HepG2 (cell line): ENCODE data around the gene STEAP3. TPM values are rescaled to one million over a fixed set of nuclear protein-coding genes. Genes with fewer than 3 reads are reported as not detected.

Source experiments
- ATF2 ChIP-seq: sonication (generic); formaldehyde crosslinking; IDR thresholded peaks from 2 replicates; pipeline ENCODE4 v1.4.0; 2020; ENCODE audit warnings: missing genetic modification reagents
- CERS6 ChIP-seq: sonication (generic); formaldehyde crosslinking; IDR thresholded peaks from 2 replicates; pipeline ENCODE4 v1.5.0; 2020; ENCODE audit warnings: missing genetic modification reagents
- GTF3A ChIP-seq: sonication (generic); formaldehyde crosslinking; conservative IDR thresholded peaks from 2 replicates; pipeline ENCODE4 v1.4.0; 2020; ENCODE audit warnings: mild to moderate bottlenecking, missing genetic modification reagents
- RCOR2 ChIP-seq: IDR thresholded peaks from 2 replicates; pipeline ENCODE4 v1.6.1; 2016; ENCODE audit warnings: missing biosample characterization, missing genetic modification reagents
- STAT5B ChIP-seq: sonication (generic); formaldehyde crosslinking; IDR thresholded peaks from 2 replicates; pipeline ENCODE4 v1.4.0; 2020; ENCODE audit warnings: missing genetic modification reagents
- THAP9 ChIP-seq: sonication (generic); formaldehyde crosslinking; IDR thresholded peaks from 2 replicates; pipeline ENCODE4; 2020; ENCODE audit warnings: missing genetic modification reagents, mild to moderate bottlenecking, borderline replicate concordance
- ZMAT3 ChIP-seq: sonication (generic); formaldehyde crosslinking; conservative IDR thresholded peaks from 2 replicates; pipeline ENCODE4 v1.7.0; 2021; ENCODE audit warnings: missing genetic modification reagents
- ZMYM2 ChIP-seq: sonication (generic); formaldehyde crosslinking; IDR thresholded peaks from 2 replicates; pipeline ENCODE4 v1.8.0; 2022; ENCODE audit warnings: mild to moderate bottlenecking, missing genetic modification reagents
- ZMYM3 ChIP-seq: sonication (generic); formaldehyde crosslinking; IDR thresholded peaks from 2 replicates; pipeline ENCODE4 v1.5.1; 2020; ENCODE audit warnings: mild to moderate bottlenecking, missing genetic modification reagents
- ZNF142 ChIP-seq: sonication (generic); formaldehyde crosslinking; IDR thresholded peaks from 2 replicates; pipeline ENCODE4 v1.4.0; 2020; ENCODE audit warnings: missing genetic modification reagents
- ZNF3 ChIP-seq: IDR thresholded peaks from 2 replicates; pipeline ENCODE4 v1.7.0; 2017; ENCODE audit warnings: inconsistent platforms
- ZNF816 ChIP-seq: sonication (generic); formaldehyde crosslinking; IDR thresholded peaks from 2 replicates; pipeline ENCODE4 v1.8.0; 2022; ENCODE audit warnings: missing genetic modification reagents, mild to moderate bottlenecking, borderline replicate concordance
- ZXDC ChIP-seq: sonication (generic); formaldehyde crosslinking; IDR thresholded peaks from 2 replicates; pipeline ENCODE4 v1.5.0; 2020; ENCODE audit warnings: mild to moderate bottlenecking, missing genetic modification reagents
- polyA plus RNA-seq, 8 experiments: library from polyadenylated mRNA; depleted of rRNA in 3 of 8; stranded (reverse) in 7 of 8; unstranded in 1 of 8; fragments of >200 nt; fragmentation: Illumina TruSeq in 4 of 8; extraction: Trizol in 4 of 8; gene quantifications; 2 replicates each; pipeline versions ENCODE4 v1.2.1 to v1.2.3, GENCODE V29; 2011 to 2016; ENCODE audit warnings: low read depth in 4 of 8, missing spikeins in 1 of 8, mixed read lengths in 1 of 8; ENCODE audit not compliant: insufficient read depth in 1 of 8
- total RNA-seq, 5 experiments: library from RNA; depleted of rRNA; stranded (reverse); fragments of >200 nt; fragmentation: Illumina TruSeq; extraction: Trizol; gene quantifications; 2 replicates each; pipeline ENCODE4 v1.2.3, GENCODE V29; 2016; ENCODE audit warnings: low read depth in 1 of 5

The STEAP3 gene
- total and polyA plus RNA-seq, 2 of the 13 experiments (the other 11 are each of a cell fraction or from before 2014, with no cell fraction given) = 7.3 to 21.1 TPM

GRCh38 chr2:119291588-119292167 lies 68.0 kb downstream of the STEAP3 start (continued):
- peak; percentile 91 for TF ChIP-seq RCOR2
- TF ChIP-seq ZNF142 (CRISPR knock-in tag) = no peak
- TF ChIP-seq ZNF816 (CRISPR knock-in tag) = 0 out of 2 replicates have a peak, but pooled peaks have one; percentile 24
- peak; percentile 44; the same call in 1 of the 2 replicates for TF ChIP-seq ZNF3 (CRISPR knock-in tag)
- no peak for TF ChIP-seq THAP9 (CRISPR knock-in tag)
- TF ChIP-seq ZMYM3 (CRISPR knock-in tag) = peak; percentile 93
- TF ChIP-seq ZMAT3 (CRISPR knock-in tag) = 0 out of 2 replicates have a peak, but pooled peaks have one; percentile 20
- TF ChIP-seq ZXDC (CRISPR knock-in tag) = 0 out of 2 replicates have a peak, but pooled peaks have one; percentile 26
- TF ChIP-seq ATF2 (CRISPR knock-in tag) = no peak
- no peak for TF ChIP-seq GTF3A (CRISPR knock-in tag)
- no peak for TF ChIP-seq CERS6 (CRISPR knock-in tag)
- TF ChIP-seq STAT5B = no peak
- peak; percentile 79; the same call in 1 of the 2 replicates for TF ChIP-seq ZMYM2 (CRISPR knock-in tag)
